Adrenal gland (tissue), 12 donors: ENCODE results near the gene BLOC1S2. TPM values are rescaled to one million over a fixed set of nuclear protein-coding genes. Genes with fewer than 3 reads are reported as not detected.

ENCODE experiments used
- DNase-seq, 7 donors: peaks; one replicate each; pipeline ENCODE4 v3.0.0-alpha.2; 2019 to 2020
- H3K27ac ChIP-seq, 5 donors: fragments of 200-600 bp; sonication (generic) in 4 of 5; 1 replicate in 3 of 5; 2 replicates in 2 of 5; pipeline versions ENCODE4 v1.5.1 to v1.8.0; 2016 to 2020; ENCODE audit warnings: mild to moderate bottlenecking in 1 of 5
- H3K27me3 ChIP-seq: fragments of 200-600 bp; 2 replicates; pipeline ENCODE4 v1.8.0; 2021
- H3K36me3 ChIP-seq, 2 donors: fragments of 200-600 bp; replicated peaks in 1 of 2; 1 replicate in 1 of 2; 2 replicates in 1 of 2; pipeline versions ENCODE4 v1.5.1 to v1.8.0; 2018 to 2022
- H3K4me1 ChIP-seq, 2 donors: fragments of 200-600 bp; replicated peaks in 1 of 2; 1 replicate in 1 of 2; 2 replicates in 1 of 2; pipeline versions ENCODE4 v1.5.1 to v1.8.0; 2018 to 2021
- H3K4me3 ChIP-seq, 4 donors: fragments of 200-600 bp; sonication (generic) in 3 of 4; one replicate each; pipeline ENCODE4 v1.5.1; 2016 to 2018
- H3K9me3 ChIP-seq, 3 donors: fragments of 200-600 bp; sonication (generic) in 1 of 3; replicated peaks in 1 of 3; 1 replicate in 2 of 3; 2 replicates in 1 of 3; pipeline versions ENCODE4 v1.5.1 to v1.8.0; 2016 to 2021
- POLR2A ChIP-seq, 2 donors: fragments of 450-650 bp; IDR thresholded peaks; one replicate each; pipeline ENCODE4 v1.6.1; 2017; ENCODE audit warnings: antibody characterized with exemption in 2 of 2, mild to moderate bottlenecking in 2 of 2, moderate library complexity in 1 of 2
- WGBS, 4 donors: extraction: QIAGEN DNeasy Blood & Tissue Kit in 2 of 4; methylation state at CpG; one replicate each; pipeline versions ENCODE4 v1.1.5 to v1.1.7; 2013 to 2017; 5-methylcytosine and 5-hydroxymethylcytosine counted together
- intact Hi-C, 2 donors: fragments of 100-400 bp; cut with DNase I; formaldehyde crosslinking; loops; one replicate each; pipeline versions ENCODE4 v1.14.1 to v1.15.0; 2022 to 2023
- polyA plus RNA-seq, 3 donors: library from polyadenylated mRNA; stranded (reverse); fragments of 200-250 nt in 2 of 3; fragments of 350-450 nt in 1 of 3; fragmentation: Illumina TruSeq in 1 of 3; extraction: RNeasy Lipid Tissue Mini Kit (QIAGEN cat#74804) in 1 of 3; gene quantifications; one replicate each; pipeline ENCODE4 v1.2.3, GENCODE V29; 2013 to 2014
- total RNA-seq, 9 donors: library from RNA; depleted of rRNA in 4 of 9; stranded (reverse); fragments of >200 nt in 4 of 9; fragments of 120-200 nt in 1 of 9; fragmentation: NEBNext Ultra II Directional in 1 of 9; extraction: Animal tissue kit (Norgen Biotek cat#: 25700) in 1 of 9; gene quantifications; one replicate each; pipeline versions ENCODE4 v1.1.0 to v1.2.4, GENCODE V29; 2013 to 2023
- TF ChIP-seq, protein P1 (sequence below), 6 experiments: fragments of 450-650 bp in 4 of 6; fragments of 200-600 bp in 2 of 6; sonication (generic) in 1 of 6; IDR thresholded peaks; 1 replicate in 5 of 6; 2 replicates in 1 of 6; pipeline versions ENCODE4 v1.5.1 to v1.8.0; 2016 to 2021; ENCODE audit warnings: antibody characterized with exemption in 6 of 6, mild to moderate bottlenecking in 2 of 6, moderate library complexity in 1 of 6
- donor health status: healthy with polysubstance abuse.
- donor health status: Bipolar disorder and iron deficiency.
- donor health status: DM: yes; HTN: yes; CAD: no.
- donor health status: DM: no; HTN: no; CAD: no.
- donor health status: DM: no; HTN: no; CAD: no.
- donor health status: DM: yes; HTN: yes; CAD: no.

BLOC1S2 gene
- total and polyA plus RNA-seq, 12 donors = 21.1 to 104 (median 39.5) TPM

DNA sequence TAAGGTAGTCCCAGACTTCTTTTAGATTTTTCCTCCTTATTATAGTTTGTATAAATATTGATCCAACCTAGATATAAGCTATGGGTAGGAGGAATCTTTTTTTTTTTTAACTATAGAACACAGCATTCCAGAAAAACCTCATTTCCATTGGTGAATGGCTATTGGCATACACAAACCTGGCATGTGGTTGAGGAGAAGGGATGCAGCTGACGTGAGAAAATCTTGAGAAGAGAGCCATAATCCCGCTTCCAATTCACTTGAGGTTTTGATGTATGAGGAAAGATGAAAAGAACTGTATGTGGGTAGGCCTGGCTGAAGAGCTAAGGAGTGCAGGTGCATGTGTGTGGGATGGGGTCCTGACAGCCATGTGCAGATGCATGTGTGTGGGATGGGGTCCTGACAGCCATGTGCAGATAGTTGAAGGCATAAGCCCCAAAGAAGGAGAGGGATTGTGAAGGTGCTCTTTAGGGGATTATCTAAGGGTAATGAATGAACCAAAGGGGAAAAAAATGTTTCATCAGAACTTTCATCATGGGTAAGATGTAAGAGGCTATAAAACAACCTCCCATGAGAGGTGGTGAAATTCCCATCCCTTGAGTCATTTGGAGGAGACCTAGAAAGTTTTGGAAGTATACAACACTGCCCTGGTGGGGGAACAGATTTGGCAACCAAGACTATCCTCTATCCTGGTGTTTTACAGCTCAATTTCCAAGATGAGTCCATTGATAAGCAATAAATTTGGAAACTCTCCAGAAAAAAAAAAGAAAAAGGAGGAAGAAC, 47.4 kb upstream of the BLOC1S2 start:
- no peak overlapping the region for H3K27ac ChIP-seq
- no peaks in the 10 kb centered on the region for H3K36me3 ChIP-seq
- H3K9me3 ChIP-seq = no peaks in the 10 kb centered on the region
- intact Hi-C loops = loop anchor here in 1 of 2 donors (10.0 kb wide), 1 partner anchor 191 kb away; the partner anchor contains the start of gene NDUFB8
- 76 to 90% (median 83%) methylated on average over 2 of the region's 2 CpGs for WGBS, 4 donors
- TF ChIP-seq POLR2A (IDR thresholded peaks at IDR 0.05) = no peak
- TF ChIP-seq, protein P1, sequence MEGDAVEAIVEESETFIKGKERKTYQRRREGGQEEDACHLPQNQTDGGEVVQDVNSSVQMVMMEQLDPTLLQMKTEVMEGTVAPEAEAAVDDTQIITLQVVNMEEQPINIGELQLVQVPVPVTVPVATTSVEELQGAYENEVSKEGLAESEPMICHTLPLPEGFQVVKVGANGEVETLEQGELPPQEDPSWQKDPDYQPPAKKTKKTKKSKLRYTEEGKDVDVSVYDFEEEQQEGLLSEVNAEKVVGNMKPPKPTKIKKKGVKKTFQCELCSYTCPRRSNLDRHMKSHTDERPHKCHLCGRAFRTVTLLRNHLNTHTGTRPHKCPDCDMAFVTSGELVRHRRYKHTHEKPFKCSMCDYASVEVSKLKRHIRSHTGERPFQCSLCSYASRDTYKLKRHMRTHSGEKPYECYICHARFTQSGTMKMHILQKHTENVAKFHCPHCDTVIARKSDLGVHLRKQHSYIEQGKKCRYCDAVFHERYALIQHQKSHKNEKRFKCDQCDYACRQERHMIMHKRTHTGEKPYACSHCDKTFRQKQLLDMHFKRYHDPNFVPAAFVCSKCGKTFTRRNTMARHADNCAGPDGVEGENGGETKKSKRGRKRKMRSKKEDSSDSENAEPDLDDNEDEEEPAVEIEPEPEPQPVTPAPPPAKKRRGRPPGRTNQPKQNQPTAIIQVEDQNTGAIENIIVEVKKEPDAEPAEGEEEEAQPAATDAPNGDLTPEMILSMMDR (IDR thresholded peaks at IDR 0.05) = no peak
- no peak for DNase-seq
- H3K27me3 ChIP-seq = peaks cover 6% of the 10 kb centered on the region
- no peaks in the 10 kb centered on the region for H3K4me1 ChIP-seq
- H3K4me3 ChIP-seq = no peak overlapping the region

DNA sequence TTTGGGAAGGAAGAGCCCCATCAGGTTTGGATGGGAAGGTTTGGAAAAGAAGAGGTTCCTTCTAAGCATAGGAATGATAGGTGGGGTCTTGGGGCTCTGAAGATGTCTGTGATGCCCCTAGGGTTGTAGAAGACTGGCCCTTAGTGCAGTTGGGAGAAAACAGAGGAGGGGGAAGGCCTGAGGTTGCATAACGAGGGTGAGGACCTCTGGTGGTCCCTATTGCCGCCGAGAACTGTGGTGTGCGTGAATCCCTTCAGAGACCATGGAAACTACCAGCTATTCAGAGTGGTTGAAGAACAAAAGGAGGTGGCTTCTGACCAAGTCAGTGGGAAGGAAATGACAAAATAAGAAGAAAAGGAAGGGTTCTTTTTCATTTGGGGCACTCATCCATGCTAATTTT, 46.6 kb upstream of the BLOC1S2 start:
- Histone ChIP-seq H3K27me3 (peaks cover 6% of the 10 kb centered on the region), H3K9me3 (no peaks in the 10 kb centered on the region), H3K4me1 (no peaks in the 10 kb centered on the region), H3K27ac (no peak overlapping the region), H3K36me3 (no peaks in the 10 kb centered on the region), H3K4me3 (no peak overlapping the region)
- no peak for DNase-seq
- intact Hi-C loops = loop anchor here in 1 of 2 donors (10.0 kb wide), 1 partner anchor 192 kb away; the partner anchor contains the start of gene NDUFB8
- TF ChIP-seq, protein P1 (IDR thresholded peaks at IDR 0.05) = no peak
- no peak for TF ChIP-seq POLR2A (IDR thresholded peaks at IDR 0.05)
- WGBS, 4 donors = 68 to 70% (median 70%) methylated on average over 4 of the region's 4 CpGs

DNA sequence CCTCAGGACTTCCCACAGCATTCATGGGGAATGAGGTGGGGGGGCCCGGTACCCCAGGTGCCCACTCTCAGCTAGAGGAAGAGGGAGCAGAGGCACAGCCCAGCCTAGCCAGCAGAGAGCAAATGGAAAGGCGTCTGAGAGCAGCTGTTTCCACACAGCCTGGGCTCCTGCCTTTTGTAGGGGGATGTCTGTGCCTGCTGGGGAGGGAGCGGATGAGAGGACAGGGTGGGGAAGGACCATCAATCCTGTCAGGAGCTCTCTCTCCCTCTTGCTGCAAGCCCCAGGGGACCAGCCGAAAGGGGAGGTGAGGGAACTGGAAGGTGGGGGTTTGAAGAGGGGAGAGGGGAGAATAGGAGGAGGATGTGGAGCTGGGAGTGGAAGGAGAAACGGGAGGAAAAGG, 43.6 kb upstream of the BLOC1S2 start, which contains the start of gene PKD2L1:
Gene PKD2L1, minus strand, starts transcription at position 150 of the 400 bp plus-strand sequence. Its CDS starts 125 bp downstream, at position 25.
- H3K27me3 ChIP-seq = peaks cover 6% of the 10 kb centered on the region
- no peak for DNase-seq

DNA sequence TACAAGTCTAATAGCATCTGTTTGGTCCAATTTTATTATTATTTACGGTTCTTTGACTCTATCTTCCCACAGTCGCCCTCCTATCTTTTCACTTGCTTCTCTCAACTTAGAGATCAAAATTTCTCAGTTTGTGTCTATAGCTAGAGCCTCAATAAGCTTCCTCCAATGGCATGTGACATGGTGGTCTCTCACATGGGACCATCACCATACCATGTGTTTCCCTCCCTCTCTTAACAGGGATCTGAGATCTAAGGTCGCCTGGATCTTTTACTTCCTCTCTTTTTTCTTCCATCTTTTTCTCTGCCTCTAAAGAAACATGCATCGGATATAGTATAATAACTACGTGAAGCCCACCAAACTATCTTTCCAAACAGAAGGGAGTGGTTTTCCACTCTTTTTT, 41.7 kb upstream of the BLOC1S2 start:
- peaks cover 0 to 9% of the 10 kb centered on the region in 2 donors for H3K4me1 ChIP-seq
- no peaks in the 10 kb centered on the region for H3K36me3 ChIP-seq
- H3K27me3 ChIP-seq = peaks cover 6% of the 10 kb centered on the region
- 55 to 64% (median 57%) methylated on average over 5 of the region's 5 CpGs for WGBS, 4 donors
- no peak for DNase-seq
- intact Hi-C loops = no loop called here
- H3K4me3 ChIP-seq = no peak overlapping the region
- no peak overlapping the region for H3K27ac ChIP-seq
- H3K9me3 ChIP-seq = no peaks in the 10 kb centered on the region
- TF ChIP-seq, protein P1 (IDR thresholded peaks at IDR 0.05) = no peak
- TF ChIP-seq POLR2A (IDR thresholded peaks at IDR 0.05) = no peak

More for the DNA sequence above, 43.6 kb upstream of the BLOC1S2 start, which contains the start of gene PKD2L1:
- Histone ChIP-seq H3K9me3 (no peaks in the 10 kb centered on the region), H3K4me3 (no peak within 1 kb of the TSS), H3K4me1 (peaks cover 0 to 9% of the 10 kb centered on the region in 2 donors), H3K27ac (no peak within 1 kb of the TSS), H3K36me3 (no peaks in the 10 kb centered on the region)
- intact Hi-C loops = loop anchor here in 1 of 2 donors (10.0 kb wide), 1 partner anchor 195 kb away; the partner anchor contains the start of gene NDUFB8
- TF ChIP-seq, protein P1 (IDR thresholded peaks at IDR 0.05) = no peak
- no peak for TF ChIP-seq POLR2A (IDR thresholded peaks at IDR 0.05)
- WGBS, 4 donors = 36 to 51% (median 38%) methylated on average over 5 of the region's 5 CpGs
